Small intestine (tissue), 7 donors: ENCODE data around the gene DGLUCY. TPM values are rescaled to one million over a fixed set of nuclear protein-coding genes. Genes with fewer than 3 reads are reported as not detected.
"Not testable (repeated sequence)": the region's sequence is repeated elsewhere in the genome, so short reads cannot be mapped to it uniquely, and the experiment has no call there.

Experiments
- DNase-seq, 2 donors: peaks; one replicate each; pipeline versions ENCODE4 v3.0.0 to v3.0.0-alpha.2; 2013
- FAIRE-seq: peaks from 2 replicates; lab custom pipeline; 2012; peaks lifted over from hg19 to GRCh38; lab: Jason Lieb, UNC
- H3K27ac ChIP-seq, 3 donors: one replicate each; pipeline ENCODE4 v1.5.1; 2013; ENCODE audit warnings: low read length in 2 of 3, mild to moderate bottlenecking in 2 of 3, control low read depth in 1 of 3, inconsistent platforms in 1 of 3, low read depth in 1 of 3, moderate library complexity in 1 of 3
- H3K27me3 ChIP-seq, 3 donors: one replicate each; pipeline ENCODE4 v1.6.1; 2013; ENCODE audit warnings: low read length in 3 of 3, inconsistent platforms in 1 of 3; ENCODE audit not compliant: control insufficient read depth in 3 of 3, insufficient read depth in 3 of 3
- H3K36me3 ChIP-seq, 3 donors: one replicate each; pipeline ENCODE4 v1.6.1; 2013; ENCODE audit warnings: low read length in 3 of 3, inconsistent platforms in 1 of 3, low read depth in 1 of 3, mild to moderate bottlenecking in 1 of 3, moderate library complexity in 1 of 3; ENCODE audit not compliant: control insufficient read depth in 3 of 3, insufficient read depth in 2 of 3
- H3K4me1 ChIP-seq, 3 donors: one replicate each; pipeline ENCODE4 v1.6.1; 2013; ENCODE audit warnings: low read length in 2 of 3, inconsistent platforms in 1 of 3, low read depth in 1 of 3, mild to moderate bottlenecking in 1 of 3, moderate library complexity in 1 of 3; ENCODE audit not compliant: control insufficient read depth in 3 of 3, insufficient read depth in 2 of 3
- H3K4me3 ChIP-seq, 3 donors: one replicate each; pipeline ENCODE4 v1.5.1; 2013; ENCODE audit warnings: low read length in 3 of 3, control low read depth in 1 of 3, inconsistent platforms in 1 of 3, low read depth in 1 of 3, mild to moderate bottlenecking in 1 of 3, moderate library complexity in 1 of 3
- H3K9me3 ChIP-seq, 2 donors: one replicate each; pipeline ENCODE4 v1.6.1; 2013; ENCODE audit warnings: low read depth in 1 of 2, low read length in 1 of 2; ENCODE audit not compliant: control insufficient read depth in 2 of 2, insufficient read depth in 1 of 2
- WGBS, 3 donors: extraction: QIAGEN DNeasy Blood & Tissue Kit; methylation state at CpG; one replicate each; pipeline ENCODE4 v1.1.7; 2013; 5-methylcytosine and 5-hydroxymethylcytosine counted together
- polyA plus RNA-seq, 4 donors: library from polyadenylated mRNA; stranded (reverse) in 3 of 4; unstranded in 1 of 4; fragments of 200-250 nt in 3 of 4; fragments of 120-200 nt in 1 of 4; gene quantifications; one replicate each; pipeline versions ENCODE4 v1.2.1 to v1.2.3, GENCODE V29; 2013
- donor health status: healthy with polysubstance abuse.
- donor health status: control.
- donor health status: control.
- donor health status: Bipolar disorder and iron deficiency.
- donor health status: healthy.

DGLUCY gene
- polyA plus RNA-seq, 4 donors = 11.9 to 74.9 (median 30.2) TPM

DNA sequence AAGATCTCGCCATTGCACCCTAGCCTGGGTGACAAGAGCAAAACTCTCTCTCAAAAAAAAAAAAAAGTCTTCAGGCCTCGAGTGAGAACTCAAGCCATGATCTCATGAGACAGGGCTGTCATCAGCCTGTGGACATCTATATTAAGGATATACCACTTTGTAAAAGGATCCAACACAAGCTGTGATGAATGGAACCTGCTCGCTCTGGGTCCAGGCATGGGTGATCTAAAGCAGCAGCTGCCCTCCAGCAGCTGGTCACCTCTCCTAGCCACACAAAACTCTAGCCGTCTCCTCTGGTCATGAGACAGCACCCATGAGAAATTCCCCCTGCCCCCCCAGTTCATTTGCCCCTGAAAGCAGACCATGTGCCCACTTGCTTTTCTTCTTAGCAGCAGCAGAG, 19.1 kb upstream of the DGLUCY start:
- WGBS, 3 donors = 89 to 98% (median 92%) methylated on average over 4 of the region's 4 CpGs
- Histone ChIP-seq H3K36me3 (no peaks in the 10 kb centered on the region), H3K9me3 (no peaks in the 10 kb centered on the region), H3K4me1 (peaks cover 0 to 15% (median 4%) of the 10 kb centered on the region in 3 donors), H3K4me3 (no peak overlapping the region), H3K27me3 (no peaks in the 10 kb centered on the region), H3K27ac (no peak overlapping the region)
- DNase-seq (no peak), FAIRE-seq (no peak)

DNA sequence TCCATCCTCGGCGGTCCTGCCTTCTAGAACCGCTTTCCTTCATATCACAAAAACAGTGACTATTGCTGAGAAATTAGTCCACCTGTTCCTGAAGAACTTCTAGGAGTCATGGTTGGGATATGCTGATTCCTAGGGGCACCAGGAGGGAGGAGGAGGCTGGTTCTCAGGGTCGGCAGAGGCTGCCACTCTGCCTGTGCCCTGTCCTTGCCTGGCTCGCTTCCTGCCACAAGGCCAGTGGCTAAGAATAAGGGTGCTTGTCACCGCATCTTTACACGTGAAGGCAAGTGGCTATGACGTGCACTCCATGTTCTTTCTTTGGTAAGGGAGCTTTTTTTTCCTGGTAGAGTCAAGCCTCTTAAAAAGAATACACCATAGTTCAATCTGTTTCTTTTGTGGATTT, 18.7 kb upstream of the DGLUCY start:
- H3K27me3 ChIP-seq = no peaks in the 10 kb centered on the region
- no peak for DNase-seq
- peaks cover 0 to 15% (median 4%) of the 10 kb centered on the region in 3 donors for H3K4me1 ChIP-seq
- 81 to 95% (median 92%) methylated on average over 8 of the region's 8 CpGs for WGBS, 3 donors
- H3K9me3 ChIP-seq = no peaks in the 10 kb centered on the region
- H3K36me3 ChIP-seq = no peaks in the 10 kb centered on the region
- H3K4me3 ChIP-seq = no peak overlapping the region
- no peak overlapping the region for H3K27ac ChIP-seq
- FAIRE-seq = no peak

DNA sequence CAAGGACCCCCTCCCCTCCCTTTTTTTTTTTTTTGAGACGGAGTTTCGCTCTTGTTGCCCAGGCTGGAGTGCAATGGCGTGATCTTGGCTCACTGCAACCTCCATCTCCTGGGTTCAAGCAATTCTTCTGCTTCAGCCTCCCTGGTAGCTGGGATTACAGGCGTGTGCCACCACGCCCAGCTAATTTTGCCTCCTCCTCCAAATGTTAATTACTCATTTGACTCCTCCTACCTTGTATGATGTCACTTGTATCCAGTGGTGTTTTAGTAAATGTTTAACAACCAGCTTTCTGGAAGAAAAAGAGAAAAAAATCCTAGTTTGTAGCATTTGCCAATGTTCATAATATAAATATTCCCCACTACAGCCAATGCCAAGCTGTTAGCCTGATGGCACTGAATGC, 16.2 kb upstream of the DGLUCY start:
- 76 to 87% (median 80%) methylated on average over 5 of the region's 5 CpGs for WGBS, 3 donors
- DNase-seq = not testable (repeated sequence)

DNA sequence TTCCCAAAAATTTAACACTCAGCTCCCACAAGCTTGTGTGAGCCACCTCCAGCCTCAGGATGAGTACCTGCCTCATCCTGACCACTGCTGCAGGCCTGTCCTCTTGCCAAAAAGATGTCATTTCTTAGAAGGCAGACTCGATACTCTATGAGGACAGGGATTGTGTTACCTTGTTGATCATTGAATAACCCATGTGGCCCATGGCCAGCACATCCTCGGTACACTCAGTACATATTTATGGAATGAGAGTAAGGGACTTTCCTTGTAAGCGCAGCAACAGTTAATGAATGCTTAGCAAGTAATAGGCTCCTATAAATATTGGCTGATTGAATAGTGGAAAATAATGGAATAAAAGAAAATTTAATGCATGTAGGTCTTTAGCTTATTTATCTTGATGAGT, 15.3 kb upstream of the DGLUCY start:
- 77 to 87% (median 83%) methylated on average over 3 of the region's 3 CpGs for WGBS, 3 donors
- Histone ChIP-seq H3K4me1 (no peaks in the 10 kb centered on the region), H3K36me3 (no peaks in the 10 kb centered on the region), H3K9me3 (no peaks in the 10 kb centered on the region), H3K27me3 (no peaks in the 10 kb centered on the region), H3K27ac (no peak overlapping the region), H3K4me3 (no peak overlapping the region)
- no peak for DNase-seq
- no peak for FAIRE-seq

More for the DNA sequence above, 16.2 kb upstream of the DGLUCY start:
- not testable (repeated sequence) for FAIRE-seq, H3K4me1 ChIP-seq, H3K36me3 ChIP-seq, H3K9me3 ChIP-seq, H3K27me3 ChIP-seq, H3K4me3 ChIP-seq, H3K27ac ChIP-seq

DNA sequence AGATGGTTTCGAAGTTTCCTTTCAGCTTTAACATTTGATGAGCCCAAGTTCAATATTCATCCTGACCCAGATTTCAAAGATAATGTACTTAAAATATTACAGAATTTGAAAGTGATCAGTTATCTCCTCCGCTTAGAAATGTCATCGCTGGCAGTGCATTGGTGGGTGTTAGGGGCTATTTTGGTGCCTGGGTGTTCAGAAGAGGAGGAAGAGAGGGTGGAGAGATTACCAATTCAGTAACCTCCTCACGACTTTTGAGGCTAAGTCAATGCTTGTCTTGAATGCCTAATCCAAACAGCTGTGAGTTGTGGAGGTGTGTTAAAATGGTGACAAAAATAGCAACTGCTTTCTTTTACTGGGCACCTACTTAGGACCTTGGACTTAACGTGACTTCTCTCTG, 13.8 kb upstream of the DGLUCY start:
- FAIRE-seq = no peak

DNA sequence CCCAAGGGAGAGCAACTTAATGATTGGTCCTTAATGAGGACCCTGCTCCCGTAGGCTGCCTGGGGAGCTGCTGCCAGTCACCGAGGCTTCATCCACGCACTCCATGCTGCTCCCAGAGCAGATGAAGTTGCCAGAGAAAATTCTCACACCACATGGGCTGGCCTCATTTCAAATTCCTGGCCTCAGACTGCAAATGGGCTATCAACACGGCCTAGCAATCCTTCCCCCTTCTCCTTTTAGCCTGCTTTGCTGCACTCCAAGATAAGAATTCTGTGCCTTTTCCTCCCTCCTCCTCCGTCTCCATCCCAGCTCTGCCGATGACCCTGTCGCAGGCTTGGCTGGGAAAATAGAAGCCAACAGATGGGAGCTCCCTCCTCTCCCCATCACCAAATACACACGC, 10.8 kb upstream of the DGLUCY start:
- Histone ChIP-seq H3K4me1 (peaks cover 0 to 2% (median 0%) of the 10 kb centered on the region in 3 donors), H3K4me3 (no peak overlapping the region), H3K27me3 (no peaks in the 10 kb centered on the region), H3K27ac (no peak overlapping the region), H3K36me3 (no peaks in the 10 kb centered on the region), H3K9me3 (no peaks in the 10 kb centered on the region)
- DNase-seq (no peak), FAIRE-seq (no peak)
- WGBS, 3 donors = 76 to 93% (median 89%) methylated on average over 8 of the region's 8 CpGs

More for the DNA sequence above, 13.8 kb upstream of the DGLUCY start:
- no peak overlapping the region for H3K27ac ChIP-seq
- no peak overlapping the region for H3K4me3 ChIP-seq
- DNase-seq = no peak
- no peaks in the 10 kb centered on the region for H3K4me1 ChIP-seq
- H3K36me3 ChIP-seq = no peaks in the 10 kb centered on the region
- 80 to 88% (median 81%) methylated on average over 5 of the region's 5 CpGs for WGBS, 3 donors
- no peaks in the 10 kb centered on the region for H3K27me3 ChIP-seq
- no peaks in the 10 kb centered on the region for H3K9me3 ChIP-seq

DNA sequence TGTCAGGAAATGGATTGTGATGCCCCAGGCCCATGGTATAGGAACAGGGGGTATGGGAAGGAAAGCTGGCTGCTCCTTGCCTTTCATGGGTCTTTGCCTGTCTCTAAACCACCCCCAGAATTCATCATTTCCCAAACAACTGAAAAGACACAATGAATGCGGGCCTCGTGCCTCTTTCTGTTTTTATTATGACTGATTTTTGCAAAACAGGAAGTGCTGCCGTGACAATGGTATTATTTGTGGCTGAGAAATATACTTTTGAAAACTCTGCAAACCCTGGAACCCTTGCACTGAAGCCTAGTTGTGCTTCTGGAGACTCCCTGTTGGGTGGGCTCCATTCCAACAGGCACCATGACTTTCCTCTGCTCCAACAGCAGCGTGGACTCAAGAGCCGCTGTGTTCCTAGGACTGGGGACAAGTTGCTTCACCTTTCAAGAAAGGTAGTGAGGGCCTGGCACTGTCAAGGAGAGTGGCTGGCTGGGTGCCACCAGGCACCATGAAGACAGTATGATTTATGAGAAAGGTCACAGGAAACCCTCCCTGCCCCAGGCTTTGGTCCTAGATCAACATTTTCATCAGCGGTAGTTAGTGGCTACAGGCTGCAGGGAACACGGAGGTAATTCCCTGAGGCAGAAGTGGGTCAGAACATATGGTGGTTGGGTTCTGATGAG, 4.8 kb upstream of the DGLUCY start:
- Histone ChIP-seq H3K4me3 (no peak overlapping the region), H3K9me3 (no peaks in the 10 kb centered on the region), H3K36me3 (no peaks in the 10 kb centered on the region), H3K27me3 (no peaks in the 10 kb centered on the region), H3K27ac (peak overlapping the region in 2 of 3 donors; percentile 29 to 76), H3K4me1 (peaks cover 0 to 13% (median 13%) of the 10 kb centered on the region in 3 donors)
- DNase-seq = no peak
- WGBS, 3 donors = 68 to 82% (median 69%) methylated on average over 7 of the region's 7 CpGs
- no peak for FAIRE-seq

DNA sequence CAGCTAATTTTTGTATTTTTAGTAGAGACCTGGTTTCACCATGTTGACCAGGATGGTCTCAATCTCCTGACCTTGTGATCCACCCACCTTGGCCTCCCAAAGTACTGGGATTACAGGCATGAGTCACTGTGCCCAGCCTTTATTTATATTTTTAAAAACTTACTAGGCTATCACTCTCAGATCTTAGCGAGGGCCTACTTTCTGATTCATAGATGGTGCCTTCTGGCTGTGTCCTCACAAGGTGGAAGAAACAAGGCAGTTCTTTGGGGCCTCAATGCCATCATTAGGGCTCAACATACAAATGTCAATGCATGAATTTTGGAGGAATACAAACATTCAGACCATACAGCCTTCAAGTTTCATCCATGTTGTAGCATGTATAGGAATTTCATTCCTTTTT, 2.4 kb upstream of the DGLUCY start:
- H3K36me3 ChIP-seq = peaks cover 0 to 4% (median 0%) of the 10 kb centered on the region in 3 donors
- H3K27ac ChIP-seq = no peak overlapping the region
- H3K4me1 ChIP-seq = peaks cover 0 to 25% (median 16%) of the 10 kb centered on the region in 3 donors
- no peaks in the 10 kb centered on the region for H3K9me3 ChIP-seq
- no peak for DNase-seq
- H3K27me3 ChIP-seq = no peaks in the 10 kb centered on the region
- no peak for FAIRE-seq
- 54 to 85% (median 78%) methylated on average over 1 of the region's 1 CpG for WGBS, 3 donors
- no peak overlapping the region for H3K4me3 ChIP-seq

DNA sequence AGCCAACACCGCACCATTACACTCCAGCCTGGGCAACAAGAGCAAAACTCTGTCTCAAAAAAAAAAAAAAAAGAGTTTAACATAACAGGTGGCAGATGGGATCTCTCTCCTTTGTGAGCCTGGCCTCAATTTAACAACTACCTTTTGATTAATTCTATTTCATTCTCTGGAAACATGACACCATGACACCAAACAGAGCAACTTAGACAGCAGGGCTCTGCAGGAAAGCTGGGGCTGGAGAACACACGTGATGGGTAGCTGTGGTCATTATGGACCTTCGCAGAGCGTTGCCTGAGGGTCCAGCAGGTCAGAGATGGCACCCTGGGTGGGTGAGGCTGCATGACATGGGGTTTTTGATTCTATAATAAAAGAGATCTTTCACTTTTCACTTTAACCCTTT, 1.7 kb upstream of the DGLUCY start:
- no peak overlapping the region for H3K27ac ChIP-seq
- no peak for DNase-seq

More for the DNA sequence above, 1.7 kb upstream of the DGLUCY start:
- FAIRE-seq = no peak
- no peaks in the 10 kb centered on the region for H3K27me3 ChIP-seq
- H3K9me3 ChIP-seq = no peaks in the 10 kb centered on the region
- peaks cover 0 to 32% (median 19%) of the 10 kb centered on the region in 3 donors for H3K4me1 ChIP-seq
- peaks cover 0 to 4% (median 0%) of the 10 kb centered on the region in 3 donors for H3K36me3 ChIP-seq
- no peak overlapping the region for H3K4me3 ChIP-seq
- WGBS, 3 donors = 93 to 96% (median 94%) methylated on average over 4 of the region's 4 CpGs
